HCT116 (cell line): ENCODE data around the gene BBIP1. TPM values are rescaled to one million over a fixed set of nuclear protein-coding genes. Genes with fewer than 3 reads are reported as not detected.

Experiments
- ATAC-seq: fragments of 200-7000 bp; cut with Tn5 transposase; 2 replicates; pipeline ENCODE4 v1.9.1; 2020; ENCODE audit warnings: mild to moderate bottlenecking, moderate library complexity
- BruUV-seq: library from RNA; stranded (reverse); fragments of 400-500 nt; replicated peaks from 2 replicates; lab custom pipeline; 2021; lab: Mats Ljungman, UMichigan
- CTCF ChIA-PET: fragments of 300-600 bp; sonication (Branson Sonifier 250); formaldehyde crosslinking; loops from one replicate; lab custom pipeline; 2021; ENCODE audit warnings: antibody characterized with exemption; lab: Charles Lee
- POLR2A ChIA-PET: fragments of 300-600, 350-600 bp; sonication (Branson Sonifier 250); formaldehyde crosslinking; loops from one replicate; lab custom pipeline; 2021; ENCODE audit warnings: antibody characterized with exemption; lab: Charles Lee
- RAD21 ChIA-PET, 2 experiments: fragments of 300-600 bp; sonication (Branson Sonifier 250); formaldehyde crosslinking; loops; one replicate each; lab custom pipeline; 2023; ENCODE audit warnings: low total read pairs in 2 of 2; ENCODE audit not compliant: uncharacterized antibody in 2 of 2, unreplicated experiment in 2 of 2, low non-redundant PET in 1 of 2; lab: Charles Lee
- DNase-seq: peaks from one replicate; pipeline ENCODE4 v3.0.0-alpha.2; 2010; ENCODE audit warnings: low read depth, low spot score
- H2AFZ ChIP-seq: fragments of 200-600 bp; shearing (Covaris generic), sonication (generic); 2 replicates; pipeline ENCODE4 v1.6.1; 2017; ENCODE audit warnings: low read depth, mixed run types, mixed read lengths, antibody characterized with exemption, low read length; ENCODE audit not compliant: poor library complexity, severe bottlenecking
- H3K27ac ChIP-seq: 2 replicates; pipeline ENCODE4 v1.5.1; 2012; ENCODE audit warnings: low read depth, low read length
- H3K27me3 ChIP-seq: fragments of 200-600 bp; sonication (generic); 2 replicates; pipeline ENCODE4 v1.6.1; 2016; ENCODE audit warnings: mixed run types, low read length, mixed read lengths; ENCODE audit not compliant: insufficient read depth
- H3K36me3 ChIP-seq, 2 experiments: fragments of 200-500 bp in 1 of 2; fragments of 200-600 bp in 1 of 2; sonication (Bioruptor generic) in 1 of 2; sonication (generic) in 1 of 2; 2 replicates each; pipeline versions ENCODE4 v1.5.1 to v1.6.1; 2014 to 2016; ENCODE audit warnings: low read length in 2 of 2, inconsistent platforms in 1 of 2, mixed read lengths in 1 of 2, mixed run types in 1 of 2; ENCODE audit not compliant: insufficient read depth in 2 of 2, control insufficient read depth in 1 of 2
- H3K4me1 ChIP-seq, 2 experiments: fragments of 200-600 bp in 1 of 2; sonication (generic) in 1 of 2; 2 replicates each; pipeline versions ENCODE4 v1.5.1 to v1.6.1; 2012 to 2017; ENCODE audit warnings: low read length in 2 of 2, inconsistent platforms in 1 of 2, mild to moderate bottlenecking in 1 of 2, mixed read lengths in 1 of 2, mixed run types in 1 of 2, moderate library complexity in 1 of 2; ENCODE audit not compliant: insufficient read depth in 2 of 2, control insufficient read depth in 1 of 2
- H3K4me2 ChIP-seq: fragments of 200-600 bp; sonication (generic); 2 replicates; pipeline ENCODE4 v1.6.1; 2017; ENCODE audit warnings: mixed run types, low read length, mixed read lengths
- H3K4me3 ChIP-seq, 2 experiments: fragments of 200-600 bp in 1 of 2; sonication (generic) in 1 of 2; replicated peaks in 1 of 2; 2 replicates each; pipeline ENCODE4 v1.5.1; 2011 to 2016; ENCODE audit warnings: low read length in 2 of 2, control low read depth in 1 of 2, low read depth in 1 of 2, mild to moderate bottlenecking in 1 of 2, mixed read lengths in 1 of 2, mixed run types in 1 of 2
- H3K79me2 ChIP-seq: fragments of 200-600 bp; sonication (generic); 2 replicates; pipeline ENCODE4 v1.6.1; 2017; ENCODE audit warnings: mild to moderate bottlenecking, mixed run types, low read length, moderate library complexity, mixed read lengths; ENCODE audit not compliant: insufficient read depth
- H3K9ac ChIP-seq: fragments of 200-600 bp; sonication (generic); 2 replicates; pipeline ENCODE4 v1.6.1; 2016; ENCODE audit warnings: low read length, mixed read lengths
- H3K9me2 ChIP-seq: fragments of 200-600 bp; sonication (generic), shearing (Covaris generic); 2 replicates; pipeline ENCODE4 v1.6.1; 2017; ENCODE audit warnings: mixed run types, mild to moderate bottlenecking, moderate library complexity; ENCODE audit not compliant: insufficient read depth
- H3K9me3 ChIP-seq, 2 experiments: fragments of 200-500 bp in 1 of 2; fragments of 200-600 bp in 1 of 2; sonication (Bioruptor generic) in 1 of 2; sonication (generic) in 1 of 2; 2 replicates each; pipeline ENCODE4 v1.6.1; 2014 to 2017; ENCODE audit warnings: low read length in 2 of 2, mixed read lengths in 2 of 2, inconsistent platforms in 1 of 2, low read depth in 1 of 2, mild to moderate bottlenecking in 1 of 2, mixed run types in 1 of 2, moderate library complexity in 1 of 2; ENCODE audit not compliant: control insufficient read depth in 1 of 2, insufficient read depth in 1 of 2
- H4K20me1 ChIP-seq: fragments of 200-600 bp; sonication (generic), shearing (Covaris generic); 2 replicates; pipeline ENCODE4 v1.6.1; 2017; ENCODE audit warnings: mixed run types, mild to moderate bottlenecking, moderate library complexity; ENCODE audit not compliant: insufficient read depth
- ATF3 ChIP-seq: IDR thresholded peaks from 2 replicates; pipeline ENCODE4 v1.6.1; 2012
- CBX3 ChIP-seq: IDR thresholded peaks from 2 replicates; pipeline ENCODE4 v1.6.1; 2012; ENCODE audit warnings: low read depth
- CEBPB ChIP-seq: IDR thresholded peaks from 2 replicates; pipeline ENCODE4 v1.6.1; 2012; ENCODE audit warnings: low read depth
- CTCF ChIP-seq, 3 experiments: fragments of 200-600 bp in 1 of 3; sonication (generic) in 1 of 3; IDR thresholded peaks in 2 of 3; conservative IDR thresholded peaks in 1 of 3; 2 replicates each; pipeline ENCODE4 v1.5.1; 2012 to 2017; ENCODE audit warnings: low read depth in 2 of 3, low read length in 2 of 3, antibody characterized with exemption in 1 of 3, borderline replicate concordance in 1 of 3, control low read depth in 1 of 3, mild to moderate bottlenecking in 1 of 3, mixed read lengths in 1 of 3, mixed run types in 1 of 3, moderate library complexity in 1 of 3; ENCODE audit not compliant: insufficient read depth in 1 of 3
- EGR1 ChIP-seq: IDR thresholded peaks from 2 replicates; pipeline ENCODE4 v1.6.1; 2012; ENCODE audit warnings: low read depth
- ELF1 ChIP-seq: IDR thresholded peaks from 2 replicates; pipeline ENCODE4 v1.6.1; 2012; ENCODE audit warnings: low read depth, borderline replicate concordance
- EZH2 ChIP-seq: fragments of 200-600 bp; sonication (generic); IDR thresholded peaks from 2 replicates; pipeline ENCODE4 v1.6.1; 2017; ENCODE audit warnings: antibody characterized with exemption, mixed run types
- EZH2phosphoT487 ChIP-seq: fragments of 200-600 bp; IDR thresholded peaks from 2 replicates; pipeline ENCODE4 v1.6.1; 2018; ENCODE audit warnings: antibody characterized with exemption, borderline replicate concordance
- FOSL1 ChIP-seq: IDR thresholded peaks from 2 replicates; pipeline ENCODE4 v1.6.1; 2012; ENCODE audit warnings: low read depth
- MAX ChIP-seq: IDR thresholded peaks from 2 replicates; pipeline ENCODE4 v1.6.1; 2012
- RAD21 ChIP-seq: IDR thresholded peaks from 2 replicates; pipeline ENCODE4 v1.6.1; 2012; ENCODE audit warnings: low read depth, mild to moderate bottlenecking
- SP1 ChIP-seq: IDR thresholded peaks from 2 replicates; pipeline ENCODE4 v1.6.1; 2012; ENCODE audit warnings: low read depth
- SRF ChIP-seq: IDR thresholded peaks from 2 replicates; pipeline ENCODE4 v1.6.1; 2012; ENCODE audit warnings: low read depth
- TCF7L2 ChIP-seq: IDR thresholded peaks from 2 replicates; pipeline ENCODE4 v1.7.0; 2011; ENCODE audit warnings: borderline replicate concordance, inconsistent platforms; ENCODE audit not compliant: insufficient read depth, insufficient read length; ENCODE audit errors: extremely low read depth
- YY1 ChIP-seq: IDR thresholded peaks from 2 replicates; pipeline ENCODE4 v1.6.1; 2011; ENCODE audit warnings: low read length, low read depth, moderate library complexity, mild to moderate bottlenecking; ENCODE audit not compliant: insufficient replicate concordance; ENCODE audit errors: extremely low read depth
- ZFX ChIP-seq: fragments of 450-650 bp; IDR thresholded peaks from 2 replicates; pipeline ENCODE4 v1.6.1; 2017
- ZNF274 ChIP-seq: fragments of 200-500 bp; sonication (Bioruptor generic); IDR thresholded peaks from 2 replicates; pipeline ENCODE4 v1.6.1; 2014; ENCODE audit warnings: mild to moderate bottlenecking, low read depth, low read length, inconsistent platforms
- intact Hi-C: fragments of 100-400 bp; cut with micrococcal nuclease; formaldehyde crosslinking; loops from 2 replicates; pipeline ENCODE4 v1.10.0; 2022
- total RNA-seq: library from RNA; stranded (reverse); gene quantifications from one replicate; pipeline ENCODE4 v1.2.1, GENCODE V29; 2021; ENCODE audit not compliant: unreplicated experiment
- TF ChIP-seq, protein P1 (sequence below): IDR thresholded peaks from 2 replicates; pipeline ENCODE4 v1.6.1; 2012; ENCODE audit warnings: low read depth
- TF ChIP-seq, protein P2 (sequence below): IDR thresholded peaks from 2 replicates; pipeline ENCODE4 v1.6.1; 2011; ENCODE audit warnings: mild to moderate bottlenecking, low read length, moderate library complexity; ENCODE audit not compliant: insufficient replicate concordance; ENCODE audit errors: extremely low read depth

Gene BBIP1
- total RNA-seq, 1 experiment from 2014 or later, result 38.9 TPM

DNA sequence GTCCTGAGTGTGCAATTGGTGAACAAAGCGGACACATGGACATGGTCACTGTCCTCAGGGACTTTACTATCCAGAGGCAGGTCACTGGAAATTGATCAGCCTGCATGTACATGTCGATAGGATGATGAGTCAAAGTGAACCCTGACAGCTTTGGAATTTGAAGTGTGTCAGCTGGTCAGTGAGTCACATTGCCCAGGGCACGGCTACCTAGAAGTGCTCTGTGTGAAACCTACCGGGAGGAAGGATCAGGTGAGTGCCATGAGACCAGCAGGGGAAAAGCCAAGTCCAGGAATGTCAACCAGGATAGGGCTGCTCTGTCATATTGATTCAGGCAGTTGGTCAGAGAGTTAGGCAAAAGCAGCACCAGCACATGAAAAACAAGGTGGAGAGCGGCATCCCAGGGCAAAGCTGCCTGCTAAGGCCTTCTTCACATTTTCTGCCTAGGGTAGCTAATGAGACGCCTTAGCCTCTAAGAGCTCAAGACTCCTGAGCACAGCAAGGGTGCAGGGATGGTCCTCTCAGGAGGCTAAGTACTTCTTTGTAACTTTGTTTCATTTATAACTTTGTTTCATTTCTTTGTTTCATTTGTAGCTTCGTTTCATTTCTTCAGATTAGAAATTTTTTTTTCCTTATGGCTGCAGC lies 66.6 kb downstream of the BBIP1 start:
- CTCF ChIA-PET, result no interaction called here
- Histone ChIP-seq H3K27ac (no peak overlapping the region), H3K27me3 (no peaks in the 10 kb centered on the region), H4K20me1 (no peaks in the 10 kb centered on the region), H3K4me2 (peak overlapping the region; percentile 49), H3K4me3 (no peak overlapping the region; a peak in 1 of 4 replicates), H3K9me3 (no peaks in the 10 kb centered on the region), H3K9ac (0 out of 2 replicates have a peak overlapping the region, but pooled peaks have one; percentile 4), H3K9me2 (no peaks in the 10 kb centered on the region), H3K79me2 (no peaks in the 10 kb centered on the region), H2AFZ (peak overlapping the region; percentile 26), H3K4me1 (peaks cover 12 to 18% of the 10 kb centered on the region in 2 experiments), H3K36me3 (no peaks in the 10 kb centered on the region)
- intact Hi-C loops, result no loop called here
- ATAC-seq (peak; percentile 92), DNase-seq (peak; percentile 85)
- POLR2A ChIA-PET, result interaction anchor here (1.4 kb wide), 1 partner anchor 8 kb away, joined by 3 read pairs; no protein-coding TSS in a partner anchor
- RAD21 ChIA-PET, result no interaction called here
- BruUV-seq, result no TSS peak
- TF ChIP-seq TCF7L2 (peak; percentile 40), CEBPB (no peak), RAD21 (no peak), EGR1 (no peak), SRF (no peak; the same call in 1 of the 2 replicates), SP1 (peak; percentile 81), EZH2phosphoT487 (no peak), ELF1 (no peak), ATF3 (no peak), FOSL1 (peak; percentile 89), ZNF274 (no peak), CTCF (IDR thresholded peaks at IDR 0.05 in 2 of 3, conservative IDR thresholded peaks at IDR 0.05 in 1 of 3; ENCODE audit: borderline replicate concordance in 1 of 3, insufficient read depth in 1 of 3, low read depth in 2 of 3, low read length in 2 of 3) (no peak), CBX3 (peak; percentile 94), EZH2 (no peak), MAX (peak; percentile 90), ZFX (no peak), YY1 (peak; percentile 28)
- TF ChIP-seq, protein P1, sequence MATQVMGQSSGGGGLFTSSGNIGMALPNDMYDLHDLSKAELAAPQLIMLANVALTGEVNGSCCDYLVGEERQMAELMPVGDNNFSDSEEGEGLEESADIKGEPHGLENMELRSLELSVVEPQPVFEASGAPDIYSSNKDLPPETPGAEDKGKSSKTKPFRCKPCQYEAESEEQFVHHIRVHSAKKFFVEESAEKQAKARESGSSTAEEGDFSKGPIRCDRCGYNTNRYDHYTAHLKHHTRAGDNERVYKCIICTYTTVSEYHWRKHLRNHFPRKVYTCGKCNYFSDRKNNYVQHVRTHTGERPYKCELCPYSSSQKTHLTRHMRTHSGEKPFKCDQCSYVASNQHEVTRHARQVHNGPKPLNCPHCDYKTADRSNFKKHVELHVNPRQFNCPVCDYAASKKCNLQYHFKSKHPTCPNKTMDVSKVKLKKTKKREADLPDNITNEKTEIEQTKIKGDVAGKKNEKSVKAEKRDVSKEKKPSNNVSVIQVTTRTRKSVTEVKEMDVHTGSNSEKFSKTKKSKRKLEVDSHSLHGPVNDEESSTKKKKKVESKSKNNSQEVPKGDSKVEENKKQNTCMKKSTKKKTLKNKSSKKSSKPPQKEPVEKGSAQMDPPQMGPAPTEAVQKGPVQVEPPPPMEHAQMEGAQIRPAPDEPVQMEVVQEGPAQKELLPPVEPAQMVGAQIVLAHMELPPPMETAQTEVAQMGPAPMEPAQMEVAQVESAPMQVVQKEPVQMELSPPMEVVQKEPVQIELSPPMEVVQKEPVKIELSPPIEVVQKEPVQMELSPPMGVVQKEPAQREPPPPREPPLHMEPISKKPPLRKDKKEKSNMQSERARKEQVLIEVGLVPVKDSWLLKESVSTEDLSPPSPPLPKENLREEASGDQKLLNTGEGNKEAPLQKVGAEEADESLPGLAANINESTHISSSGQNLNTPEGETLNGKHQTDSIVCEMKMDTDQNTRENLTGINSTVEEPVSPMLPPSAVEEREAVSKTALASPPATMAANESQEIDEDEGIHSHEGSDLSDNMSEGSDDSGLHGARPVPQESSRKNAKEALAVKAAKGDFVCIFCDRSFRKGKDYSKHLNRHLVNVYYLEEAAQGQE, result no peak
- TF ChIP-seq, protein P2, sequence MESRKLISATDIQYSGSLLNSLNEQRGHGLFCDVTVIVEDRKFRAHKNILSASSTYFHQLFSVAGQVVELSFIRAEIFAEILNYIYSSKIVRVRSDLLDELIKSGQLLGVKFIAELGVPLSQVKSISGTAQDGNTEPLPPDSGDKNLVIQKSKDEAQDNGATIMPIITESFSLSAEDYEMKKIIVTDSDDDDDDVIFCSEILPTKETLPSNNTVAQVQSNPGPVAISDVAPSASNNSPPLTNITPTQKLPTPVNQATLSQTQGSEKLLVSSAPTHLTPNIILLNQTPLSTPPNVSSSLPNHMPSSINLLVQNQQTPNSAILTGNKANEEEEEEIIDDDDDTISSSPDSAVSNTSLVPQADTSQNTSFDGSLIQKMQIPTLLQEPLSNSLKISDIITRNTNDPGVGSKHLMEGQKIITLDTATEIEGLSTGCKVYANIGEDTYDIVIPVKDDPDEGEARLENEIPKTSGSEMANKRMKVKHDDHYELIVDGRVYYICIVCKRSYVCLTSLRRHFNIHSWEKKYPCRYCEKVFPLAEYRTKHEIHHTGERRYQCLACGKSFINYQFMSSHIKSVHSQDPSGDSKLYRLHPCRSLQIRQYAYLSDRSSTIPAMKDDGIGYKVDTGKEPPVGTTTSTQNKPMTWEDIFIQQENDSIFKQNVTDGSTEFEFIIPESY, result peak; percentile 38
